Cardiac septum (tissue), 1 donor: ENCODE data around the gene NTF3. TPM values are rescaled to one million over a fixed set of nuclear protein-coding genes. Genes with fewer than 3 reads are reported as not detected.
"Not testable (repeated sequence)": the region's sequence is repeated elsewhere in the genome, so short reads cannot be mapped to it uniquely, and the experiment has no call there.

Experiments used
- DNase-seq: peaks from one replicate; pipeline ENCODE4 v3.0.0-alpha.2; 2020; ENCODE audit warnings: low spot score
- intact Hi-C: fragments of 100-400 bp; cut with DNase I; formaldehyde crosslinking; loops from one replicate; pipeline ENCODE4 v1.14.0; 2022
- total RNA-seq: library from RNA; stranded (reverse); fragmentation: NEBNext Ultra II Directional; extraction: Animal tissue kit (Norgen Biotek cat#: 25700); gene quantifications from one replicate; pipeline ENCODE4 v1.2.1, GENCODE V29; 2021
- donor health status: DM: no; HTN: no; CAD: no.

Gene NTF3
- total RNA-seq, 1 donor from 2014 or later, result 0.70 TPM

DNA sequence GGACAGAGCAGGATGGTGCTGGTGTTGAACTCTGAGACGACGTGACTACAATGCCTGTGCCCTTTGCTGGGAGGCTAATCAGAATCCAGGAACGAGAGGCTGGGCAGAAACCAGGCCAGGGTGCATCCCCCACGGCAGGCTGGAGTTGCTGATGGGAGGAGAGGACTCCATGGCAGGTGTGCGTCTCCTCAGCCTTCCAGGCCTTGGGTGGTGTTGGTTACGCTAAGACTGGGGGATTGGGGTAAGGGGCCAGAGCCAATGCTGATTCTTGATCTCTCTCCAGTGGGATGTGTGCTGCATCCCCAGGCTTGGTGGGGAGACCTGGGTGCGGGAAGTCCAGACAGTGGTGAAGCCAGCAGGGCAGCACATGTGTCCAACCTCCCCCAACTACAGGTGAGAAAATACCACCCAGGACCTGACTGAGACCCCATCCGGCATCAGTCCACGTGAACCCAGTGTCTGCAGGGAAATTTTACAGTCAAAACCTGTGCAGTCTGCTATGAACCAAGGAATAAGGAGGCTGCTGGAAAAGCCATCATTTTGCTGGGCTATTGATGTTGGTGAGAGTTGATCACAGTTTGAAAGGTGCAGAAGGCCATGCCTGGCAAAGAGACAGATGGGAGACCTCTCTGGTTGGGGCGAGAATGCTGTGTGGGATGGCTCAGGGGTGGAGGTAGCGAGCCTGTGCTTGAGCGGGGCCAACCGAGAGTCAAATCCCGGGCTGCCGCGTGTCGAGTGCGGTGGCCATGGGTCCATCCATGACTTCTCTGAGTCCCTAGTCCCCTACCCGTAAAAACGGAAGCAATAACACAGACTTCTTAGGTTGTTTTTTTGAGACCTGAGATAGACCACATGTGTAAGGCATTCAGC lies 89.8 kb downstream of the NTF3 start:
- intact Hi-C loops, result no loop called here
- DNase-seq, result no peak

GRCh38 chr12:5522432-5523335 lies 90.8 kb downstream of the NTF3 start:
- intact Hi-C loops, result no loop called here
- no peak for DNase-seq

- DNase-seq, result no peak
- intact Hi-C loops, result no loop called here
Measured at GRCh38 chr12:5523396-5524115, 91.6 kb downstream of the NTF3 start.

GRCh38 chr12:5524116-5524768 lies 92.3 kb downstream of the NTF3 start:
- intact Hi-C loops, result no loop called here

GRCh38 chr12:5524769-5525436 lies 93.0 kb downstream of the NTF3 start:
- DNase-seq, result no peak
- intact Hi-C loops, result no loop called here

More at GRCh38 chr12:5524116-5524768, 92.3 kb downstream of the NTF3 start:
- DNase-seq, result no peak

DNA sequence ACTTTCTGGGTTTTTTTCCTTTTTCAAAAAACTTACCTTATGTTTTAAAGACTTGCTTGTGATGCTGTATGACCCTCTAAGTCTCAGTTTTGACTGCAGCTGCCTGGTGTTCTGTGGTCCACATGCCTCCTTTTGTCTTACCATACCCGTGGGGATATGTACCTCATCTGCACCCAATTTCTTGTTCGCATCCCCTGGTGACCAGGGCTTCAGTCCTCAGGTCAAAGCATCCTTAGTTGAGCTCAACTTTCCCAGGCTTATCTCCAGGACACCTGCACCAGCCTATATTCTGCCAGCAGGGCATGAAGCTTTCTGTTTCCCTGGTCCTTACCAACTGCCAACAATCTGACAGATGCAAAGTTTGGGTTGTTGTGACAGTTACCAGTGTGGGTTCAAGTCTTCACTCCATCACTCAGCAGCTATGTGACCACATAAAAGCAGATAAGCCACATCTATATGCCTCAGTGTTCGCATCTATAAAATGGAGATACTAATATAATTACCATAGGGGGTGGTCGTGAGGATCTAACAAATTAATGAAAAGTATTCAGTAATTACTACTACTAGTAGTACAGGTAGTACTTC lies 94.0 kb downstream of the NTF3 start:
- intact Hi-C loops, result no loop called here
- DNase-seq, result no peak

- DNase-seq, result no peak
- intact Hi-C loops, result no loop called here
Measured at GRCh38 chr12:5533368-5533767, 101.5 kb downstream of the NTF3 start.

GRCh38 chr12:5534426-5535199 lies 102.7 kb downstream of the NTF3 start:
- intact Hi-C loops, result no loop called here
- no peak for DNase-seq

DNA sequence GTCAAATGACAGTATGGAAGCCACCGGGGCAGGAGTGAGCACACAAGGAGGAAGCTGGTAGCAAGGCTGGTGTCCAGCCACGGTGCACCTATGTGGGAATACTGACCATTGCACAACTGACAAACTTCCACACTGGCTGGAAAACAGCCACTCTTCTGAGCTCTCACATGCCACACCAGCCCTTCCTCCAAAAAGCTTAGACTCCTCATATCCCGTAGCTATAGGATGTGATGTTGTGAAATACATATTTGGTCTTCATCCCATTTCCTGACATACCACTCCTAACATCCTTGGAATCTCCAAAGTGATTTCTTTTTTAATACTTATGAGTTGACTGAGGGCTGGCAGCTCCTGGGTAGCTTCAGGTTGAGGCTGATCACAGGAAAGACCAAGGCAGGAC lies 103.6 kb downstream of the NTF3 start:
- intact Hi-C loops, result no loop called here
- no peak for DNase-seq

DNA sequence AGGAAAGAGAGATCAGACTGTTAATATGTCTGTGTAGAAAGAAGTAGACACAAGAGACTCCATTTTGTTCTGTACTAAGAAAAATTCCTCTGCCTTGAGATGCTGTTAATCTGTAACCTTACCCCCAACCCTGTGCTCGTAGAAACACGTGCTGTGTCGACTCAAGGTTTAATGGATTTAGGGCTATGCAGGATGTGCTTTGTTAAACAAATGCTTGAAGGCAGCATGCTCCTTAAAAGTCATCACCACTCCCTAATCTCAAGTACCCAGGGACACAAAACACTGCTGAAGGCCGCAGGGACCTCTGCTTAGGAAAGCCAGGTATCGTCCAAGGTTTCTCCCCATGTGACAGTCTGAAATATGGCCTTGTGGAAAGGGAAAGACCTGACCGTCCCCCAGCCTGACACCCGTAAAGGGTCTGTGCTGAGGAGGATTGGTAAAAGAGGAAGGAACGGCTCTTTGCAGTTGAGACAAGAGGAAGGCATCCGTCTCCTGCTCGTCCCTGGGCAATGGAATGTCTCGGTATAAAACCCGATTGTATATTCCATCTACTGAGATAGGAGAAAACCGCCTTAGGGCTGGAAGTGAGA lies 105.2 kb downstream of the NTF3 start:
- DNase-seq, intact Hi-C loops: not testable (repeated sequence)

- intact Hi-C loops, result no loop called here
- DNase-seq, result no peak
Measured at GRCh38 chr12:5537771-5538170, 105.9 kb downstream of the NTF3 start.
